Activated T-helper 1 cell treated with anti-CD3 and anti-CD28 coated beads, Interleukin-12 subunit alpha, Interleukin-12 subunit beta, Interleukin-2, Interleukin-4 antibody, amounts not matched to agents 30 ng/mL and 10 ng/mL and 1 ng/mL, durations not matched to agents 14 hours and 24 hours and 36 hours (primary cell): Measurements from ENCODE around the gene DIAPH3. TPM values are rescaled to one million over a fixed set of nuclear protein-coding genes. Genes with fewer than 3 reads are reported as not detected.
"Not testable (repeated sequence)": the region's sequence is repeated elsewhere in the genome, so short reads cannot be mapped to it uniquely, and the experiment has no call there.

Source experiments
- DNase-seq: peaks from one replicate; pipeline ENCODE4 v3.0.0; 2021; ENCODE audit warnings: low spot score
- H3K27ac Mint-ChIP-seq: one replicate; pipeline ENCODE4 v1.8.0; 2021; ENCODE audit warnings: mild to moderate bottlenecking, mixed read lengths
- H3K27me3 Mint-ChIP-seq: one replicate; pipeline ENCODE4 v1.8.0; 2022; ENCODE audit warnings: mild to moderate bottlenecking, moderate library complexity, mixed read lengths; ENCODE audit not compliant: insufficient read depth
- H3K36me3 Mint-ChIP-seq: one replicate; pipeline ENCODE4 v1.8.0; 2021; ENCODE audit warnings: low read depth, mixed read lengths
- H3K4me1 Mint-ChIP-seq: one replicate; pipeline ENCODE4 v1.8.0; 2021; ENCODE audit warnings: low read depth, mixed read lengths
- H3K4me3 Mint-ChIP-seq: one replicate; pipeline ENCODE4 v1.8.0; 2021; ENCODE audit warnings: mild to moderate bottlenecking, moderate library complexity, mixed read lengths
- H3K9me3 Mint-ChIP-seq: one replicate; pipeline ENCODE4 v1.8.0; 2021; ENCODE audit warnings: mixed read lengths
- intact Hi-C: fragments of 100-400 bp; cut with micrococcal nuclease; formaldehyde crosslinking; loops from one replicate; pipeline ENCODE4 v1.15.1; 2024
- total RNA-seq: library from RNA; stranded (reverse); gene quantifications from 2 replicates; pipeline ENCODE4 v1.2.3, GENCODE V29; 2022

Gene DIAPH3
- total RNA-seq, 1 donor from 2014 or later: 22.8 TPM

DNA sequence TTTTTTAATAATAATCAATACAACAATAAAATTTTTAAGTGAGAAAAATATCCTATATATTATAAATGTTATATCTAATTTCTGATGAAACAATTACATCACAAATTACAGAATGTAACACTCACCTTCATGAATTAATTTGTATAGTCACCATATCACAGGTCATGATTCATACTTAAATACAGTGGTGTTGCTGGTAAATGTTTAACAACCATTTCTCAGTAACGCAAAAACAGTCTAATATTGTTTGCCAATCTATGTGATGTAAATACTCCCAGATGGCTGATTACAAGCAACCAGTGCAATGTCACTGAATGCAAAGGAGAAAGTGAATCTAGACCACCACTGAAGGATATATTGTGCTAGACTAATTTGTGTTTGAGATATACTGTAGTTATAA is 97.5 kb downstream of the DIAPH3 start:
- H3K27me3 Mint-ChIP-seq: no peaks in the 10 kb centered on the region
- H3K4me3 Mint-ChIP-seq: no peak overlapping the region
- no peak overlapping the region for H3K27ac Mint-ChIP-seq
- no peaks in the 10 kb centered on the region for H3K9me3 Mint-ChIP-seq
- peaks cover 6% of the 10 kb centered on the region for H3K36me3 Mint-ChIP-seq
- intact Hi-C loops: no loop called here
- no peak for DNase-seq
- H3K4me1 Mint-ChIP-seq: peaks cover 8% of the 10 kb centered on the region

DNA sequence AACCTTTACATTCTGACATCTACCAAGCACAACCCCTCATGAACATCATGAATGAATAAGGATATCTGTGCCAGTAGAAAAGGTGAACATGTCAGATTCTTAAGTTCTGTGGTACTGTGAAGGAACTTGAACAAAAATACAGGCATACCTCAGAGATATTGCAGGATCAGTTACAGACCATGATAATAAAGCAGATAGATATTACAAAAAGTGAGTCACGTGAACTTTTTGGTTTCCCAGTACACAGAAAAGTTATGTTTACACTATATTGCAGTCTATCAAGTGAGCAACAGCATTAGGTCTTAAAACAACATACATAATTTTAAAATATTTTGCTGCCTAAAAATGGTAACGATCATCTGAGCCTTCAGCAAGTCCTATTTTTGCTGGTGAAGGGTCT is 101.2 kb downstream of the DIAPH3 start:
- DNase-seq: no peak
- Mint-ChIP-seq H3K4me1 (peaks cover 12% of the 10 kb centered on the region), H3K4me3 (no peak overlapping the region), H3K36me3 (peaks cover 2% of the 10 kb centered on the region), H3K9me3 (no peaks in the 10 kb centered on the region), H3K27me3 (no peaks in the 10 kb centered on the region), H3K27ac (no peak overlapping the region)
- intact Hi-C loops: no loop called here

GRCh38 chr13:60061737-60062136 is 102.0 kb downstream of the DIAPH3 start:
- H3K4me3 Mint-ChIP-seq: no peak overlapping the region
- DNase-seq: no peak
- H3K4me1 Mint-ChIP-seq: peaks cover 12% of the 10 kb centered on the region
- H3K27ac Mint-ChIP-seq: no peak overlapping the region
- no peaks in the 10 kb centered on the region for H3K9me3 Mint-ChIP-seq
- intact Hi-C loops: no loop called here
- H3K36me3 Mint-ChIP-seq: peaks cover 2% of the 10 kb centered on the region
- H3K27me3 Mint-ChIP-seq: no peaks in the 10 kb centered on the region

DNA sequence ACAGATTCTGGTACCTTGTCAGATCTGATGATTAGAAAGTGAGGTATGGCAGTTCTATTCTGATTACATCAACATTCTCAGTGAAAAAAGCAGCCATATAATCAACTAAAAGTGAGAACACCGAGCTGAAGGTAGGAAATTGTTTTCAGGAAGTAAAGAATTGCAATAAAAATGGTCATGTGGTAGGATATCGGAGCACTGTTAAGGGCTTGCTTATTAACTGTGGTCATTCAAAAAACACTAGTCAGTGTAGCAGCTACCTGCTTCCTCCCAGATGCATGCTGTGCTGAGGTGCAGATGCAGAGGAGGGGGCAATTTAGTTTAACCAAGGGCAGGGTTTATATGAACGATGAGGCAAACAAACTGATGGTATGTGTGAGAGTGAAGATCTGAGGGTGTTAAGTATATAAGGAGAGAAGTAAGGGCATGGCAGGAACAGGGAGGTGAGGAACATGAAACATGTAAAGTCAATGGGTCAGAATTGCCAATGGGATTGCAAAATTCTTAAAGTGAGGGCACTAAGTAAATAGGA is 111.9 kb downstream of the DIAPH3 start:
- no peak overlapping the region for H3K27ac Mint-ChIP-seq
- H3K4me1 Mint-ChIP-seq: no peaks in the 10 kb centered on the region
- intact Hi-C loops: no loop called here
- no peaks in the 10 kb centered on the region for H3K27me3 Mint-ChIP-seq
- no peak for DNase-seq
- no peaks in the 10 kb centered on the region for H3K9me3 Mint-ChIP-seq
- no peak overlapping the region for H3K4me3 Mint-ChIP-seq
- H3K36me3 Mint-ChIP-seq: peaks cover 5% of the 10 kb centered on the region

DNA sequence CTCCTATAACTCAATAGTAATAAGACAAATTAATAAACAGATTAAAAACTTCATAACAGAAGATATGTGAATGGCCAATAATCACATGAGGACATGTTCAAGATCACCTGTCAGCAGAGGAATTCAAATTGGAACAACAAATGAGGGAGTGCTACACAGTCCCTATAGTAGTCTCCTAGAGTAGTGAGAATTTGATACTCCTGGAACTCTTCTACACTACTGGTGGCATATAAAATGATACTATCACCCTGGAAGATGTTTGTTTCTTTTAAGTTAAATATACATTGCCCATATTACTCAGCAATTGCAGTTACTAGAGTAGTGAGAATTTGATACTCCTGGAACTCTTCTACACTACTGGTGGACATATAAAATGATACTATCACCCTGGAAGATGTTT is 115.4 kb downstream of the DIAPH3 start:
- DNase-seq, intact Hi-C loops, H3K9me3 Mint-ChIP-seq, H3K4me3 Mint-ChIP-seq, H3K4me1 Mint-ChIP-seq, H3K27ac Mint-ChIP-seq, H3K27me3 Mint-ChIP-seq: not testable (repeated sequence)
- peaks cover 16% of the 10 kb centered on the region for H3K36me3 Mint-ChIP-seq

GRCh38 chr13:60047918-60048317 is 115.8 kb downstream of the DIAPH3 start:
- no peak overlapping the region for H3K27ac Mint-ChIP-seq

GRCh38 chr13:60044321-60044720 is 119.4 kb downstream of the DIAPH3 start:
- Mint-ChIP-seq H3K36me3 (peaks cover 12% of the 10 kb centered on the region), H3K27ac (no peak overlapping the region), H3K9me3 (no peaks in the 10 kb centered on the region), H3K27me3 (no peaks in the 10 kb centered on the region), H3K4me1 (no peaks in the 10 kb centered on the region), H3K4me3 (no peak overlapping the region)
- DNase-seq: no peak
- intact Hi-C loops: no loop called here

More at GRCh38 chr13:60047918-60048317, 115.8 kb downstream of the DIAPH3 start:
- Mint-ChIP-seq H3K4me1 (no peaks in the 10 kb centered on the region), H3K36me3 (peaks cover 17% of the 10 kb centered on the region), H3K4me3 (no peak overlapping the region), H3K9me3 (no peaks in the 10 kb centered on the region), H3K27me3 (no peaks in the 10 kb centered on the region)
- intact Hi-C loops: no loop called here
- DNase-seq: no peak

DNA sequence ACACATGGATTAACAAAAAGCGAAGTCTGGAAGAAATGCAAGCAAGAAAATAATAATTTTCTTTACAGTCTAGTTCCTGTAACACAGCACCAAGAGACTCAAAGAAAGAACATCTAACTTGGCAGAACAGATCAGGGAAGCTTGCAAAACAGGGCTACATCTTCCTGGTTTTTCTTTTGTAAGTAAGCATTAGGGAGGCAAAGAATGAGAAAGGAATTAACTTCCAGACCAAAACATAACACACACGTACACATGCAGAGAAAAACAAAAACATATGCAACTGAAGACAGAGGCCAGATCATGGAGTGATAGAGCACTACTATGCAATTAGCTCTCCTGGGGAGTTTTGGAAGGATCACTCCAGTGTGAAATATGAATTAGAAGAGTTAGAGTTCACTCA is 120.5 kb downstream of the DIAPH3 start:
- intact Hi-C loops: no loop called here
- Mint-ChIP-seq H3K36me3 (peaks cover 12% of the 10 kb centered on the region), H3K27me3 (no peaks in the 10 kb centered on the region), H3K27ac (no peak overlapping the region), H3K4me1 (no peaks in the 10 kb centered on the region), H3K4me3 (no peak overlapping the region), H3K9me3 (no peaks in the 10 kb centered on the region)
- DNase-seq: no peak

DNA sequence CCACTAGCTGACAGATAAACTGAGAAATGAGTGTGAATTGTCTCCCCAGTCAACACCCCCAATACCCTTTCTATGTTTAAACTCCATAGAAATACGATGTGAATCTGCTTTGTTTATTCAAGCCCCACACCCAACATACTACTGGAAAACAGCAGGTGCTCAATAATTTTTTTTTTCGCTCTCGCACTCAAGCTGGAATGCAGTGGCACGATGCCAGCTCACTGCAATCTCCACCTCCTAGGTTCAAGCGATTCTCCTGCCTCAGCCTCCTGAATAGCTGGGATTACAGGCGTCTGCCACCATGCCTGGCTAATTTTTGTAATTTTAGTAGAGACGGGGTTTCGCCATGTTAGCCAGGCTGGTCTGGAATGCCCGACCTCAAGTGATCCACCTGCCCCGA is 123.1 kb downstream of the DIAPH3 start:
- H3K27me3 Mint-ChIP-seq, H3K4me1 Mint-ChIP-seq, H3K36me3 Mint-ChIP-seq, intact Hi-C loops, H3K27ac Mint-ChIP-seq, H3K4me3 Mint-ChIP-seq, H3K9me3 Mint-ChIP-seq, DNase-seq: not testable (repeated sequence)

- DNase-seq: no peak
- intact Hi-C loops: no loop called here
- H3K36me3 Mint-ChIP-seq: no peaks in the 10 kb centered on the region
- H3K27me3 Mint-ChIP-seq: no peaks in the 10 kb centered on the region
- H3K4me1 Mint-ChIP-seq: no peaks in the 10 kb centered on the region
- no peak overlapping the region for H3K4me3 Mint-ChIP-seq
- no peaks in the 10 kb centered on the region for H3K9me3 Mint-ChIP-seq
- H3K27ac Mint-ChIP-seq: no peak overlapping the region
Observed at GRCh38 chr13:60035874-60036273, 127.9 kb downstream of the DIAPH3 start.

GRCh38 chr13:60032851-60033250 is 130.9 kb downstream of the DIAPH3 start:
- Mint-ChIP-seq H3K27ac (no peak overlapping the region), H3K4me1 (peaks cover 5% of the 10 kb centered on the region), H3K27me3 (peaks cover 2% of the 10 kb centered on the region), H3K9me3 (no peaks in the 10 kb centered on the region), H3K4me3 (no peak overlapping the region), H3K36me3 (peaks cover 3% of the 10 kb centered on the region)
- DNase-seq: no peak
- intact Hi-C loops: no loop called here

GRCh38 chr13:60028021-60028420 is 135.7 kb downstream of the DIAPH3 start:
- H3K4me1 Mint-ChIP-seq: peaks cover 6% of the 10 kb centered on the region
- peaks cover 2% of the 10 kb centered on the region for H3K27me3 Mint-ChIP-seq
- H3K4me3 Mint-ChIP-seq: no peak overlapping the region
- peaks cover 15% of the 10 kb centered on the region for H3K36me3 Mint-ChIP-seq
- peaks cover 14% of the 10 kb centered on the region for H3K9me3 Mint-ChIP-seq
- no peak for DNase-seq
- intact Hi-C loops: no loop called here
- H3K27ac Mint-ChIP-seq: no peak overlapping the region

GRCh38 chr13:60026286-60026685 is 137.4 kb downstream of the DIAPH3 start:
- Mint-ChIP-seq H3K27ac (no peak overlapping the region), H3K36me3 (peaks cover 17% of the 10 kb centered on the region), H3K9me3 (peaks cover 14% of the 10 kb centered on the region), H3K4me3 (no peak overlapping the region), H3K4me1 (peaks cover 16% of the 10 kb centered on the region), H3K27me3 (peaks cover 2% of the 10 kb centered on the region)
- intact Hi-C loops: no loop called here
- no peak for DNase-seq

GRCh38 chr13:60020288-60020687 is 143.4 kb downstream of the DIAPH3 start:
- Mint-ChIP-seq H3K9me3 (peaks cover 9% of the 10 kb centered on the region), H3K36me3 (peaks cover 15% of the 10 kb centered on the region), H3K4me3 (no peak overlapping the region), H3K4me1 (peaks cover 46% of the 10 kb centered on the region), H3K27ac (no peak overlapping the region), H3K27me3 (no peaks in the 10 kb centered on the region)
- DNase-seq: no peak
- intact Hi-C loops: no loop called here
